Thoracic aorta (tissue), 2 donors: ENCODE measurements around the gene CDH2. TPM values are rescaled to one million over a fixed set of nuclear protein-coding genes. Genes with fewer than 3 reads are reported as not detected.

Experiments
- ATAC-seq: fragments of 150-250 bp; one replicate; pipeline ENCODE4 v1.8.0; 2017; ENCODE audit warnings: low read depth; ENCODE audit not compliant: insufficient number of reproducible peaks, low FRiP score
- DNase-seq: peaks from one replicate; pipeline ENCODE4 v3.0.0-alpha.2; 2020; ENCODE audit warnings: low spot score
- H3K27ac ChIP-seq, 2 donors: fragments of 200-600 bp; sonication (generic); 1 replicate in 1 of 2; 2 replicates in 1 of 2; pipeline ENCODE4 v1.5.1; 2016; ENCODE audit warnings: mild to moderate bottlenecking in 2 of 2, moderate library complexity in 2 of 2
- H3K27me3 ChIP-seq: fragments of 200-600 bp; sonication (generic); replicated peaks from 2 replicates; pipeline ENCODE4 v1.6.0; 2016; ENCODE audit warnings: mild to moderate bottlenecking; ENCODE audit not compliant: insufficient read depth
- H3K36me3 ChIP-seq: fragments of 200-600 bp; sonication (generic); one replicate; pipeline ENCODE4 v1.5.1; 2016
- H3K4me1 ChIP-seq, 2 donors: fragments of 200-600 bp; sonication (generic); 1 replicate in 1 of 2; 2 replicates in 1 of 2; pipeline versions ENCODE4 v1.5.1 to v1.6.0; 2016; ENCODE audit warnings: low read depth in 2 of 2, mild to moderate bottlenecking in 1 of 2; ENCODE audit not compliant: control insufficient read depth in 1 of 2
- H3K4me3 ChIP-seq: fragments of 200-600 bp; sonication (generic); 2 replicates; pipeline ENCODE4 v1.5.1; 2016; ENCODE audit warnings: mild to moderate bottlenecking
- H3K9me3 ChIP-seq: fragments of 200-600 bp; sonication (generic); 2 replicates; pipeline ENCODE4 v1.5.1; 2016
- total RNA-seq, 2 donors: library from RNA; depleted of rRNA; stranded (reverse); fragments of >200 nt; gene quantifications; one replicate each; pipeline versions ENCODE4 v1.1.0 to v1.2.3, GENCODE V29; 2016
- TF ChIP-seq, protein P1 (sequence below): fragments of 200-600 bp; sonication (generic); IDR thresholded peaks from one replicate; pipeline ENCODE4 v1.5.1; 2019; ENCODE audit warnings: antibody characterized with exemption

Gene CDH2
- total RNA-seq, 2 donors from 2014 or later = 25.9 to 37.9 TPM

DNA sequence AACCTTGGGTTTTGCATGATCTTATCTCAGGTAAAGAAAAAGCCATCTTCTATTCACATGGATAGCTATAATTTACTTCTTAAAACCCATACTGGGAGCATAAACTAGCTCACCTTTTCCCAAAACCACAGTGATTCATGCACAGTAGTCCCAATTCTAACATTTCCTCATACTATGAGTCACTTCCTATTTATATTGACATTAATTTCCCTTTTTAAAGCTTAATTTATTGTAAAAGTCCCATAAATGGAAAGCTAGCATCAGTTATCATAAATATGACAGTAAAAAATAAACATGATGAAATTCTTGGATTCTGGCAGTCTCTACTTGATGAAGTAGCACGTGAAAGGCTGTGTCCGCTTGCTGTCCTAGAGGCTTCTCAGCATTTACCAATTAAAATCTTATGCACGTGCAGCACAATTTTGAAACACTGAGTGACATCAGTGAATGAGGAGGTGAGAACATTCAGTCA lies 180.1 kb downstream of the CDH2 start:
- Histone ChIP-seq H3K27ac (no peak overlapping the region), H3K4me1 (peaks cover 0 to 12% of the 10 kb centered on the region in 2 donors), H3K36me3 (no peaks in the 10 kb centered on the region), H3K9me3 (no peaks in the 10 kb centered on the region), H3K4me3 (no peak overlapping the region), H3K27me3 (no peaks in the 10 kb centered on the region)
- ATAC-seq (no peak), DNase-seq (no peak)
- TF ChIP-seq, protein P1, sequence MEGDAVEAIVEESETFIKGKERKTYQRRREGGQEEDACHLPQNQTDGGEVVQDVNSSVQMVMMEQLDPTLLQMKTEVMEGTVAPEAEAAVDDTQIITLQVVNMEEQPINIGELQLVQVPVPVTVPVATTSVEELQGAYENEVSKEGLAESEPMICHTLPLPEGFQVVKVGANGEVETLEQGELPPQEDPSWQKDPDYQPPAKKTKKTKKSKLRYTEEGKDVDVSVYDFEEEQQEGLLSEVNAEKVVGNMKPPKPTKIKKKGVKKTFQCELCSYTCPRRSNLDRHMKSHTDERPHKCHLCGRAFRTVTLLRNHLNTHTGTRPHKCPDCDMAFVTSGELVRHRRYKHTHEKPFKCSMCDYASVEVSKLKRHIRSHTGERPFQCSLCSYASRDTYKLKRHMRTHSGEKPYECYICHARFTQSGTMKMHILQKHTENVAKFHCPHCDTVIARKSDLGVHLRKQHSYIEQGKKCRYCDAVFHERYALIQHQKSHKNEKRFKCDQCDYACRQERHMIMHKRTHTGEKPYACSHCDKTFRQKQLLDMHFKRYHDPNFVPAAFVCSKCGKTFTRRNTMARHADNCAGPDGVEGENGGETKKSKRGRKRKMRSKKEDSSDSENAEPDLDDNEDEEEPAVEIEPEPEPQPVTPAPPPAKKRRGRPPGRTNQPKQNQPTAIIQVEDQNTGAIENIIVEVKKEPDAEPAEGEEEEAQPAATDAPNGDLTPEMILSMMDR = no peak

DNA sequence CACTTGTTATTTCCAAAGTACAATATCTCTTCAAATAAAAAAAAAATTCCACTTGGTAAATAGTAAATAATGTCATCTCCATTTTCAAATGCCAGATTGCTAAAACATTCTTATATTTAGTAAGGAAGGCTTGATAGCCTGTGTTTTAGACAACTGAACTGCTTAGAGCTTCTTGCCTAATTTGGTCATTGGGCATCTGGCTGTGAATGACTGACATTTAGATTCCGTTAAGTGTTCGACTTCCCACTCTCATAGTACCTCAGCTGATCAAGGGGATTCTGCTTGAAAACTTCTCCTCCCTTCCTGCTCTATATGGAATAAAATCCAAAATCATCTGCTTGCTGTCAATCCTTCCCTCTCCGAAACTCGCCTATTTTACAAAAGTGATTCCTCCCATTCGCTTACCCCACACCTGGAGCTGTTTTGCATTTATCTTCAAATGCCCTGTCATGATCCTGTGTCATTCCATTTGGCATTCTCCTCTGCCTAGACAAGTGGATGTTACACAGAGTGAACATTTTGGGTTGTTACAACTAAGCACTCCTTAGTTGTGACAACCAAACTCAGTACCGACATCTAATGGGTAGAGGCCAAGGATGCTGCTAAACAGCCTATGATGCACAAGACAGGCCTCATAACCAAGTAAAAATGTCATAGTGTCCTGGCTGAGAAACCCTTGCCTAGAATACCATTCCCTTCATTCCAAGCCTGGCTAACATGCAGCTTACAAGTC lies 181.0 kb downstream of the CDH2 start:
- no peaks in the 10 kb centered on the region for H3K27me3 ChIP-seq
- TF ChIP-seq, protein P1 = no peak
- peaks cover 0 to 12% of the 10 kb centered on the region in 2 donors for H3K4me1 ChIP-seq
- no peak for ATAC-seq
- no peak for DNase-seq
- H3K36me3 ChIP-seq = no peaks in the 10 kb centered on the region
- no peak overlapping the region for H3K27ac ChIP-seq
- no peak overlapping the region for H3K4me3 ChIP-seq
- H3K9me3 ChIP-seq = no peaks in the 10 kb centered on the region

DNA sequence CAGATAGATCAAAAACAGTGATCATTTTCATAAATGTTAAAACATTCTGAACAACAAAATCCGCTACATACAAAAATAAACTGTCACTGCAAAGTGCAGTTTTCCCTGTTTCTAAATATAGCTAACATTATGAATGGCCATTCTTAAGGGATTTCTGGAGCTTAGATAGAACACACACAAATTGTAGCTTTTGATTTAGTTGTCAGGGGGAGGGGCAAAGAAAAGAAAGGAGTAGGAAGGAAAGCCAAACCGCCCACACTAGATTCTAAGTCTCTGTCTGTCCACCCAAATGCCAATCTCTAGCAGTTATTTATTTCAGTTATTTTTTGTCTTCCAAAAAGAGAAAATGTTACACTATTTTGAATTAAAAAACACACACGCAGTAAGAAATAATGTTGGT lies 182.4 kb downstream of the CDH2 start:
- Histone ChIP-seq H3K27me3 (no peaks in the 10 kb centered on the region), H3K27ac (no peak overlapping the region), H3K36me3 (no peaks in the 10 kb centered on the region), H3K4me3 (no peak overlapping the region), H3K9me3 (no peaks in the 10 kb centered on the region), H3K4me1 (peaks cover 0 to 12% of the 10 kb centered on the region in 2 donors)
- ATAC-seq (no peak), DNase-seq (no peak)
- TF ChIP-seq, protein P1 = no peak

DNA sequence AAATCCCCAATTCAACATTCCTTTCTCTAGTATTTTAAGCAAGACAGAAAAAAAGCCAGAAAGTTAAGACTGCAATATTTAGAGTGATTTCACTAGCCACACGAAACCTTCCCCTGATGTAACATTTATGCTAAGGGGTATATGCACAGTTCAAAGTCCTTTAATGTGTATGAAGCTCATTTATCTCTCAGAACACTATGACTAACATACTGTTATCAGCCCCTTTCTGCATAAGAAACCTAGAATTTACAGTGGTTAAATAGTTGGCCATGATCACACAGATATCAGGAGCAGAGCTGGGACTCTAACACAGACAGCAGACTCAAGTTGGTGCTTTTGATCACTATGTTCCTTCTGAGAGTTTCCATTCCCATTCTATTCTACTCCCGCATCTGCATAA lies 185.5 kb downstream of the CDH2 start:
- no peaks in the 10 kb centered on the region for H3K27me3 ChIP-seq
- H3K36me3 ChIP-seq = no peaks in the 10 kb centered on the region
- H3K4me3 ChIP-seq = no peak overlapping the region
- no peak for ATAC-seq
- H3K27ac ChIP-seq = no peak overlapping the region
- no peaks in the 10 kb centered on the region for H3K9me3 ChIP-seq
- no peak for DNase-seq
- peaks cover 0 to 12% of the 10 kb centered on the region in 2 donors for H3K4me1 ChIP-seq
- TF ChIP-seq, protein P1 = no peak

DNA sequence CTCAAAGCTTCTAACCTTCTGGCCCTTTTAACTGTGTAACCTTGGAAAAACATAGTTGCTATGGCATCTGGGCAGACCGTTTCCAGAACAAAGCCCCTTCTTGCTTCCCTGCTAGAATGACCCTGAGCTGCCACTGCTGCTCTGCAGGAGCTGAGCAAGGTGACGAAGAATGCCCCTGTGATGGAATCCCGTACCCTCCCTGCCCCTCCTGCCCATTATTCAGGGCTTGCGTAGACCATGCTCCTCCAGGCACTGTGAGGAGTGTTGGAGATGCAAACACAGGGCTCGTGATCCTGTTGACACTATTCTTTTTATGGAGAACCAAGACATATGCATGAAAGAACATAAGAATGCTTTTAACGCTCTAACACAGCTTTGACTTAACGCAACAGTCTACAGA lies 191.1 kb downstream of the CDH2 start:
- ATAC-seq (no peak), DNase-seq (no peak)
- TF ChIP-seq, protein P1 = no peak
- no peaks in the 10 kb centered on the region for H3K27me3 ChIP-seq
- H3K27ac ChIP-seq = no peak overlapping the region
- H3K36me3 ChIP-seq = no peaks in the 10 kb centered on the region
- no peak overlapping the region for H3K4me3 ChIP-seq
- H3K9me3 ChIP-seq = no peaks in the 10 kb centered on the region
- no peaks in the 10 kb centered on the region for H3K4me1 ChIP-seq
